ENCODE results near the gene MYO1F.

GRCh38 chr19:8504171-8504570, 73.1 kb downstream of the MYO1F start:
- no peak for TF ChIP-seq CTCF (IDR thresholded peaks at IDR 0.05; ENCODE audit: low read length)
- TF ChIP-seq EZH2 (IDR thresholded peaks at IDR 0.05; ENCODE audit: borderline replicate concordance, low read length), result no peak

All from OCI-LY1 (cell line).